ENCODE measurements around the gene CPNE7. TPM values are rescaled to one million over a fixed set of nuclear protein-coding genes. Genes with fewer than 3 reads are reported as not detected.

Gene CPNE7
- total and polyA plus RNA-seq, 2 of the 13 experiments (the other 11 are each of a cell fraction or from before 2014, with no cell fraction given), result 0.59 TPM; not detected in 1

DNA sequence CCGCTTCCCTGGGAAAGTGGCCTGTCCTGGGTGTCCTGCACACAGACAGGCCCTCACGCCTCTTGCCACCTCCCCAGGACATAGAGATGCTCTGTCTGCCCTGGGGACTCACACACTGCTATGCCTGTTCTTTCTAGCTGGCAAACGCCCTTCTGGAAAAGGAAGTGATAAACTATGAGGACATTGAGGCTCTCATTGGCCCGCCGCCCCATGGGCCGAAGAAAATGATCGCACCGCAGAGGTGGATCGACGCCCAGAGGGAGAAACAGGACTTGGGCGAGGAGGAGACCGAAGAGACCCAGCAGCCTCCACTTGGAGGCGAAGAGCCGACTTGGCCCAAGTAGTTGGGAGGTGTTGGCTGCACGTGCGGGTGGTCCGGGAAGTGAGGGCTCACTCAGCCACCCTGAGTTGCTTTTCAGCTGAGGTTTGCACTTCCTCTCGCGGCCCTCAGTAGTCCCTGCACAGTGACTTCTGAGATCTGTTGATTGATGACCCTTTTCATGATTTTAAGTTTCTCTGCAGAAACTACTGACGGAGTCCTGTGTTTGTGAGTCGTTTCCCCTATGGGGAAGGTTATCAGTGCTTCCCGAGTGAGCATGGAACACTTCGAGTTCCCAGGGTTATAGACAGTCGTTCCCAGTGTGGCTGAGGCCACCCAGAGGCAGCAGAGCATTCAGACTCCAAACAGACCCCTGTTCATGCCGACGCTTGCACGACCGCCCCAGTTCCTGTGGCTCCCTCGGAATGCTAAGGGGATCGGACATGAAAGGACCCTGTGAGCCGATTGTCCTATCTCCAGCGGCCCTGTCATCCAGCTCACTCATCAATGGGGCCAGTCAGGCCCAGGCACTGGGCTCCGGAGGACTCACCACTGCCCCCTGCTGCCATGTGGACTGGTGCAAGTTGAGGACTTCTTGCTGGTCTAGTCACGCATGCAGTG lies 18.5 kb upstream of the CPNE7 start (continued):
- TF ChIP-seq ZBTB26 (CRISPR knock-in tag; IDR thresholded peaks at IDR 0.05; ENCODE audit: borderline replicate concordance), result no peak; the same call in 1 of the 2 replicates
- peak; percentile 55; the same call in 1 of the 2 replicates for TF ChIP-seq TARDBP (CRISPR knock-in tag; IDR thresholded peaks at IDR 0.05)
- TF ChIP-seq SALL1 (CRISPR knock-in tag; IDR thresholded peaks at IDR 0.05), result peak; percentile 49; the same call in 1 of the 2 replicates
- 0 out of 2 replicates have a peak, but pooled peaks have one; percentile 9 for TF ChIP-seq PRDM4 (CRISPR knock-in tag; IDR thresholded peaks at IDR 0.05; ENCODE audit: borderline replicate concordance)
- TF ChIP-seq NR2F2 (IDR thresholded peaks at IDR 0.05; ENCODE audit: borderline replicate concordance, low read depth), result no peak
- no peak for TF ChIP-seq CREB1 (IDR thresholded peaks at IDR 0.05)
- TF ChIP-seq CREB1 (CRISPR knock-in tag; IDR thresholded peaks at IDR 0.05), result no peak
- TF ChIP-seq FOXJ3 (CRISPR knock-in tag; IDR thresholded peaks at IDR 0.05; ENCODE audit: borderline replicate concordance), result peak; percentile 54; the same call in 1 of the 2 replicates
- 0 out of 2 replicates have a peak, but pooled peaks have one; percentile 48 for TF ChIP-seq ATF2 (CRISPR knock-in tag; IDR thresholded peaks at IDR 0.05)
- TF ChIP-seq RNF2 (conservative IDR thresholded peaks at IDR 0.05; ENCODE audit: low read depth), result no peak
- TF ChIP-seq ZNF143 (CRISPR knock-in tag; IDR thresholded peaks at IDR 0.05), result peak; percentile 56
- TF ChIP-seq MAFF (IDR thresholded peaks at IDR 0.05; ENCODE audit: low read depth, low read length), result 0 out of 2 replicates have a peak, but pooled peaks have one; percentile 19
- no peak; the same call in none of the 2 replicates for TF ChIP-seq GATAD2A (CRISPR knock-in tag; IDR thresholded peaks at IDR 0.05)
- peak; percentile 92 for TF ChIP-seq SSRP1 (CRISPR knock-in tag; IDR thresholded peaks at IDR 0.05)
- TF ChIP-seq NR2C2 (CRISPR knock-in tag; IDR thresholded peaks at IDR 0.05; ENCODE audit: borderline replicate concordance), result no peak
- TF ChIP-seq KLF9 (CRISPR knock-in tag; IDR thresholded peaks at IDR 0.05; ENCODE audit: low read depth), result no peak
- TF ChIP-seq HBP1 (CRISPR knock-in tag; IDR thresholded peaks at IDR 0.05; ENCODE audit: low read depth), result 0 out of 2 replicates have a peak, but pooled peaks have one; percentile 63
- TF ChIP-seq FOSL1 (CRISPR knock-in tag; IDR thresholded peaks at IDR 0.05; ENCODE audit: borderline replicate concordance), result no peak
- TF ChIP-seq, protein P1, sequence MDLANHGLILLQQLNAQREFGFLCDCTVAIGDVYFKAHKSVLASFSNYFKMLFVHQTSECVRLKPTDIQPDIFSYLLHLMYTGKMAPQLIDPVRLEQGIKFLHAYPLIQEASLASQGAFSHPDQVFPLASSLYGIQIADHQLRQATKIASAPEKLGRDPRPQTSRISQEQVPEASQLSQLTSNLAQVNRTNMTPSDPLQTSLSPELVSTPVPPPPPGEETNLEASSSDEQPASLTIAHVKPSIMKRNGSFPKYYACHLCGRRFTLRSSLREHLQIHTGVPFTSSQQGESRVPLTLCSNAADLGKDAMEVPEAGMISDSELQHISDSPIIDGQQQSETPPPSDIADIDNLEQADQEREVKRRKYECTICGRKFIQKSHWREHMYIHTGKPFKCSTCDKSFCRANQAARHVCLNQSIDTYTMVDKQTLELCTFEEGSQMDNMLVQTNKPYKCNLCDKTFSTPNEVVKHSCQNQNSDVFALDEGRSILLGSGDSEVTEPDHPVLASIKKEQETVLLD (CRISPR knock-in tag; IDR thresholded peaks at IDR 0.05; ENCODE audit: low read depth), result 0 out of 2 replicates have a peak, but pooled peaks have one; percentile 9
- TF ChIP-seq, protein P2, sequence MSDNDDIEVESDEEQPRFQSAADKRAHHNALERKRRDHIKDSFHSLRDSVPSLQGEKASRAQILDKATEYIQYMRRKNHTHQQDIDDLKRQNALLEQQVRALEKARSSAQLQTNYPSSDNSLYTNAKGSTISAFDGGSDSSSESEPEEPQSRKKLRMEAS (IDR thresholded peaks at IDR 0.05), result peak; percentile 50; the same call in 1 of the 2 replicates
- TF ChIP-seq TSC22D2 (CRISPR knock-in tag; IDR thresholded peaks at IDR 0.05; ENCODE audit: borderline replicate concordance), result no peak

All from HepG2 (cell line).